Nephron (organoid): Measurements from ENCODE around the gene ZNF853.
A peak's percentile ranks its signal among the peaks of the same experiment; 100 is the strongest.

Source experiments
- H3K27ac Mint-ChIP-seq, 3 experiments: 2 replicates each; pipeline ENCODE4 v1.8.0; 2020; ENCODE audit warnings: mixed read lengths in 3 of 3, mild to moderate bottlenecking in 2 of 3, moderate library complexity in 1 of 3
- H3K27me3 Mint-ChIP-seq: 2 replicates; pipeline ENCODE4 v1.8.0; 2021; ENCODE audit warnings: low read depth, mild to moderate bottlenecking, moderate library complexity, mixed read lengths
- H3K36me3 Mint-ChIP-seq: 2 replicates; pipeline ENCODE4 v1.8.0; 2020; ENCODE audit warnings: low read depth, mixed read lengths
- H3K4me1 Mint-ChIP-seq: 2 replicates; pipeline ENCODE4 v1.8.0; 2020; ENCODE audit warnings: mixed read lengths
- H3K4me3 Mint-ChIP-seq, 3 experiments: 2 replicates each; pipeline ENCODE4 v1.8.0; 2020; ENCODE audit warnings: mild to moderate bottlenecking in 3 of 3, mixed read lengths in 3 of 3, moderate library complexity in 2 of 3
- H3K9me3 Mint-ChIP-seq: 2 replicates; pipeline ENCODE4 v1.8.0; 2020; ENCODE audit warnings: mixed read lengths
- TF ChIP-seq, protein P1 (sequence below), 3 experiments: fragments of 200-600 bp; sonication (generic); IDR thresholded peaks; one replicate each; pipeline ENCODE4 v1.5.0; 2021; ENCODE audit warnings: antibody characterized with exemption in 3 of 3; ENCODE audit not compliant: unreplicated experiment in 3 of 3

ZNF853 gene

DNA sequence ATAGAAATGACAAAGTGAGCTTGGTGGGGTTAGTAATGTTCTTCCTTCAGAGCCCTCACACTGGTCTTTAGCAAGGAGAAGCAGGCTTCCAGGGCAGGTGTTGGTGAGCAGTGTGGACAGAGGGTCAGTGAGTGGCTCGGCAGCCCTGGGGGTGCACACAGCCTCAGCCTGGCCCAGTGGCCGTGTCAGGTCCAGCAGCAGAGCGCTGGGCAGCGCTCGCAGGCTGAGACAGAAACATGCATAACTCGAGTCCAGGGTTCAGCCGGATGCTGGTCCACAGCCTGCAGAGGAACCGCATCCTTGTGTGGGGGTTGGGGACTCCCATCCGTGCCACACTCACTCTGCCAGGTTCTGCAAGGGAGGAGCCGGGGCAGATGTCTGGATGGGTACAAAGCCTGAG, 11.0 kb upstream of the ZNF853 start:
- Mint-ChIP-seq H3K9me3 (no peaks in the 10 kb centered on the region), H3K36me3 (peaks cover 41% of the 10 kb centered on the region), H3K4me3 (no peak overlapping the region), H3K27ac (no peak overlapping the region), H3K4me1 (no peaks in the 10 kb centered on the region), H3K27me3 (no peaks in the 10 kb centered on the region)
- TF ChIP-seq, protein P1, sequence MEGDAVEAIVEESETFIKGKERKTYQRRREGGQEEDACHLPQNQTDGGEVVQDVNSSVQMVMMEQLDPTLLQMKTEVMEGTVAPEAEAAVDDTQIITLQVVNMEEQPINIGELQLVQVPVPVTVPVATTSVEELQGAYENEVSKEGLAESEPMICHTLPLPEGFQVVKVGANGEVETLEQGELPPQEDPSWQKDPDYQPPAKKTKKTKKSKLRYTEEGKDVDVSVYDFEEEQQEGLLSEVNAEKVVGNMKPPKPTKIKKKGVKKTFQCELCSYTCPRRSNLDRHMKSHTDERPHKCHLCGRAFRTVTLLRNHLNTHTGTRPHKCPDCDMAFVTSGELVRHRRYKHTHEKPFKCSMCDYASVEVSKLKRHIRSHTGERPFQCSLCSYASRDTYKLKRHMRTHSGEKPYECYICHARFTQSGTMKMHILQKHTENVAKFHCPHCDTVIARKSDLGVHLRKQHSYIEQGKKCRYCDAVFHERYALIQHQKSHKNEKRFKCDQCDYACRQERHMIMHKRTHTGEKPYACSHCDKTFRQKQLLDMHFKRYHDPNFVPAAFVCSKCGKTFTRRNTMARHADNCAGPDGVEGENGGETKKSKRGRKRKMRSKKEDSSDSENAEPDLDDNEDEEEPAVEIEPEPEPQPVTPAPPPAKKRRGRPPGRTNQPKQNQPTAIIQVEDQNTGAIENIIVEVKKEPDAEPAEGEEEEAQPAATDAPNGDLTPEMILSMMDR (IDR thresholded peaks at IDR 0.05; ENCODE audit: unreplicated experiment in 3 of 3) = no peak

DNA sequence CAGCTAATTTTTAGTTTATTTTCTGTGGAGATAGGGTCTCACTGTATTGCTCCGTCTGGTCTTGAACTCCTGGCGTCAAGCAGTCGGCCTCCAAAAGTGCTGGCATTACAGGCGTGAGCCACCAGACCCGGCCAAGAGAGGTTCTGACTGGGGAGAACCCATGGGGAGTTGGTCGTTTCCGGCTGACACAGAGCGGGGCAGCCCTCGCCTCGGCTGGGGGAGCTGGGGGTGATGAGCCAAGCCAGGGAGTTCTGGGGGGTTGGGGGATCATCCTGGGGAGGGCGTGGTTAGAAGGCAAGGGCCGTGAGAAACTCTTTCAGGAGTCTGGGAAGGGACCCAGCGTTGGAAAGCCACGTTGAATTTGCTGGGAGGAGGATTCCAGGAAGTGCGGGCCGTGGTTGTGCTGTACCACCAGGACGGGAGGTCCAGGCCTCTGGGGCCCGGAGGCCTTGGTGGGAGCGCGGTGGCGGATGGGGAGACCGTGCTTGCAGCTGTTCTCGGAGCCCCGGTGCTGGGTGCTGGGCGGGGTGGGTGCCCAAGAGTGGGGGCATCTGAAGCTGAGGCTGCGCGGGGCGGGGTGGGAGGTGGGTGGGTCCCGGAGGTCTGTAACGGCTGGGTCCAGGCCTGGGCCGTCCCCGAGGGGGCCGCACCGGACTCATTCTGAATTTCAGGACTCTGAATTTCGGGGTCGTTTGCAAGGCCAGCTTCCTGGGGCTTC, 8.4 kb upstream of the ZNF853 start:
- Mint-ChIP-seq H3K27ac (no peak overlapping the region), H3K4me3 (no peak overlapping the region), H3K27me3 (no peaks in the 10 kb centered on the region), H3K9me3 (no peaks in the 10 kb centered on the region), H3K36me3 (peaks cover 41% of the 10 kb centered on the region), H3K4me1 (no peaks in the 10 kb centered on the region)
- TF ChIP-seq, protein P1 (IDR thresholded peaks at IDR 0.05; ENCODE audit: unreplicated experiment in 3 of 3) = no peak

DNA sequence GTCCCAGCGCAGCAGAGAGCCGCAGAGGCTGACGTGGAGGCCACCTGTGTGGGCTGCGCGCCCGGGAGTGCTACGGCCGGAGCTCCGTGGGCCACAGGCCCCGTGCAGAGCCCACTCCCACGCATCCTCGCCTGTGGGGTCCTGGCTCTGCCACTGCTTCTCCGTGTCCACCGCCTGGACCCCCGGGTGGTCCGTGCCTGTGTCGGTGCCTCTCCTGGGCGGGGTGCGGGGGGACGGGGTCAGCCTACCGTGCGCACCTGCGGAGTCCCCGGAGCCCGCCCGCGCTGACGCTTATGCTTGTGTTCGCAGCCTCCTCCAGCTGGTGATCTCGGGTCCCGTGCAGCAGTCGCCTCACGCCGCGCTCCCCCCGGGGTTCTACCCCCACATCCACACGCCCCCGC, 7.8 kb upstream of the ZNF853 start:
- Mint-ChIP-seq H3K9me3 (no peaks in the 10 kb centered on the region), H3K4me3 (no peak overlapping the region), H3K4me1 (no peaks in the 10 kb centered on the region), H3K27ac (no peak overlapping the region), H3K36me3 (peaks cover 34% of the 10 kb centered on the region), H3K27me3 (no peaks in the 10 kb centered on the region)
- TF ChIP-seq, protein P1 (IDR thresholded peaks at IDR 0.05; ENCODE audit: unreplicated experiment in 3 of 3) = no peak

DNA sequence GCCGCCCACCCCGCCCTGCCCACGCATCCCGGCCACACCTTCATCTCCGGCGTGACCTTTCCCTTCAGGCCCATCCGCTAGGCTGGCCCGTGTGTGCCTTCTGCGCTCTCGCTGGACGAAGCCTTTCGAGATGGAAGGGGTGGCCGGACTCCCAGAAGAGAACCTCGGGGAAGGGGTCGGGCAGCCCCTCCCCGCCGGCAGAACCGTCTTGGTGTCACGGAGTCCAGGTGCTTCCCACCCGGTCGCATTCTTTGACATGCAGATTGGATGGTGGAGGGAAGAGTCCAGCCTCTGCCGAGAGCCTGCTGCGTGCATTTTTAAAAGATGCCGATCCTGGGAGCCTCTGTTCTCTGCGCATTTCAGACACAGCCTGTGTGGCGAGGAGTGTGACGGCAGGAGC, 7.3 kb upstream of the ZNF853 start:
- TF ChIP-seq, protein P1 (IDR thresholded peaks at IDR 0.05; ENCODE audit: unreplicated experiment in 3 of 3) = no peak
- H3K27me3 Mint-ChIP-seq = no peaks in the 10 kb centered on the region
- H3K4me1 Mint-ChIP-seq = no peaks in the 10 kb centered on the region
- H3K36me3 Mint-ChIP-seq = peaks cover 34% of the 10 kb centered on the region
- H3K27ac Mint-ChIP-seq = no peak overlapping the region
- H3K4me3 Mint-ChIP-seq = no peak overlapping the region
- no peaks in the 10 kb centered on the region for H3K9me3 Mint-ChIP-seq

DNA sequence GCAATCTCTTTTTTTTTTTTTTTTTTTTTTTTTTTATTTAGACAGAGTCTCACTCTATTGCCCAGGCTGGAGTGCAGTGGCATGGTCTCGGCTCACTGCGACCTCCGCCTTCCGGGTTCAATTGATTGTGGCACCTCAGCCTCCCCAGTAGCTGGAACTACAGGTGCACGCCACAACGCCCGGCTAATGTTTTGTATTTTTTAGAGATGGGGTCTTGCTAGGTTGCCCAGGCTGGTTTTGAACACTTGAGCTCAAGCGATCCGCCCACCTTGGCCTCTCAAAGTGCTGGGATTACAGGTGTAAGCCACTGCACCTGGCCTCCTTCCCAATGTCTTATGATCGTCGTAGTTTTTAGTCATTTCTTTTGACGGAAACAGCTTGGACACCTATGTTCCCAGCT, 6.6 kb upstream of the ZNF853 start:
- Mint-ChIP-seq H3K27me3 (no peaks in the 10 kb centered on the region), H3K36me3 (peaks cover 32% of the 10 kb centered on the region), H3K4me3 (no peak overlapping the region), H3K9me3 (no peaks in the 10 kb centered on the region), H3K4me1 (no peaks in the 10 kb centered on the region), H3K27ac (no peak overlapping the region)
- TF ChIP-seq, protein P1 (IDR thresholded peaks at IDR 0.05; ENCODE audit: unreplicated experiment in 3 of 3) = no peak

DNA sequence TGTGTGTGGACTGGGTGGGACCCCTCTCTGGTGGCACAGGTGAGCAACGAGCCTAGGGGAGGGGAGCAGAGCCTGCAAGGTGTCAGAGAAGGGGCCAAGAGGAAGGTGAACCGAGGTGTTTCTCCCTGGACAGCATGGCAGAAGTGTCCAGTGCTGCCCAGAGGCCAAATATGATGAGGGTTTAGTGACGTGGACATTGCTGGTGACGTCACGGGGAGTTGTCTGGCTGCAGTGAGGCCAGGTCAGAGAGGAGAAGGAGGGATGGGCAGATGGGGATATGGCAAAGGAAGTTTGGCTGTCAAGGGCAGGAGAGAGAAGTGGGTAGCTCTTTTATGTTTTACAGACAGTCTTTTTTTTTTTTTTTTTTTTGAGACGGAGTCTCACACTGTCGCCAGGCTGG, 2.6 kb upstream of the ZNF853 start:
- H3K4me1 Mint-ChIP-seq = peaks cover 5% of the 10 kb centered on the region
- peak overlapping the region in 2 of 3 experiments; percentile 10 to 29 for H3K27ac Mint-ChIP-seq
- TF ChIP-seq, protein P1 (IDR thresholded peaks at IDR 0.05; ENCODE audit: unreplicated experiment in 3 of 3) = no peak
- no peaks in the 10 kb centered on the region for H3K27me3 Mint-ChIP-seq
- H3K36me3 Mint-ChIP-seq = peaks cover 12% of the 10 kb centered on the region
- peak overlapping the region; percentile 58 to 68 (median 60) for H3K4me3 Mint-ChIP-seq
- H3K9me3 Mint-ChIP-seq = no peaks in the 10 kb centered on the region
